Fibroblast of villous mesenchyme (primary cell): ENCODE results near the gene HES5. TPM values are rescaled to one million over a fixed set of nuclear protein-coding genes. Genes with fewer than 3 reads are reported as not detected.

Experiments
- DNase-seq: peaks from one replicate; pipeline ENCODE4 v3.0.0-alpha.2; 2010; ENCODE audit warnings: low read depth
- H3K4me3 ChIP-seq: 2 replicates; pipeline ENCODE4 v1.5.1; 2011; ENCODE audit warnings: low read depth, mild to moderate bottlenecking, low read length
- CTCF ChIP-seq: IDR thresholded peaks from 2 replicates; pipeline ENCODE4 v1.5.1; 2012; ENCODE audit warnings: low read depth, mild to moderate bottlenecking, low read length; ENCODE audit not compliant: insufficient read depth
- total RNA-seq: library from RNA; depleted of rRNA; stranded (reverse); fragments of >200 nt; gene quantifications from 2 replicates; pipeline ENCODE4 v1.2.3, GENCODE V29; 2012

The HES5 gene
- total RNA-seq, 1 donor, result under 0.01 TPM

- H3K4me3 ChIP-seq, result no peak overlapping the region
- peak; percentile 89 for TF ChIP-seq CTCF
- DNase-seq, result peak; percentile 68
Observed at GRCh38 chr1:2548068-2548589, 18.1 kb upstream of the HES5 start.

- peak overlapping the region; percentile 64 for H3K4me3 ChIP-seq
- no peak for DNase-seq
- no peak for TF ChIP-seq CTCF
Observed at GRCh38 chr1:2547210-2548067, 17.4 kb upstream of the HES5 start.

- peak overlapping the region; percentile 64 for H3K4me3 ChIP-seq
- peak; percentile 81 for DNase-seq
- peak; percentile 2 for TF ChIP-seq CTCF
Observed at GRCh38 chr1:2546515-2547209, 16.6 kb upstream of the HES5 start.

- peak; percentile 1 for TF ChIP-seq CTCF
- H3K4me3 ChIP-seq, result peak overlapping the region; percentile 64
- DNase-seq, result peak; percentile 89
Observed at GRCh38 chr1:2545754-2546514, 15.9 kb upstream of the HES5 start.

- no peak for TF ChIP-seq CTCF
- no peak overlapping the region for H3K4me3 ChIP-seq
- DNase-seq, result peak; percentile 54
Observed at GRCh38 chr1:2544875-2545640, 15.0 kb upstream of the HES5 start.
